NCI-H774 (cell line): Measurements from ENCODE around the gene PLA2G1B.

ENCODE experiments used
- DNase-seq: peaks from one replicate; lab custom pipeline; 2025; lab: John Stamatoyannopoulos, UW

The PLA2G1B gene

GRCh38 chr12:120324841-120325417 lies 2.6 kb downstream of the PLA2G1B start:
- DNase-seq = no peak

GRCh38 chr12:120323772-120324171 lies 3.8 kb downstream of the PLA2G1B start:
- no peak for DNase-seq

- DNase-seq = no peak
Measured at GRCh38 chr12:120321382-120322202, 6.0 kb downstream of the PLA2G1B start.

- peak; percentile 100 for DNase-seq
Measured at GRCh38 chr12:120317224-120318105, 10.1 kb downstream of the PLA2G1B start.

GRCh38 chr12:120316798-120317223 lies 10.8 kb downstream of the PLA2G1B start:
- DNase-seq = no peak

- no peak for DNase-seq
Measured at GRCh38 chr12:120314220-120314619, 13.4 kb downstream of the PLA2G1B start.

- peak; percentile 94 for DNase-seq
Measured at GRCh38 chr12:120301962-120302815, 25.4 kb downstream of the PLA2G1B start, which contains the start of gene SIRT4. Gene SIRT4, plus strand, starts transcription at chr12:120302321. Its CDS starts 1,241 bp downstream, at chr12:120303562.

GRCh38 chr12:120292661-120293531 lies 34.7 kb downstream of the PLA2G1B start, which contains the start of gene RNU4-1:
Gene RNU4-1, minus strand, starts transcription at chr12:120293237.
- peak; percentile 85 for DNase-seq

GRCh38 chr12:120292411-120292660 lies 35.2 kb downstream of the PLA2G1B start:
- no peak for DNase-seq

- DNase-seq = peak; percentile 37
Measured at GRCh38 chr12:120290609-120291305, 36.8 kb downstream of the PLA2G1B start.

- no peak for DNase-seq
Measured at GRCh38 chr12:120287491-120287890, 40.1 kb downstream of the PLA2G1B start.

GRCh38 chr12:120286768-120287490 lies 40.6 kb downstream of the PLA2G1B start:
- no peak for DNase-seq

GRCh38 chr12:120284381-120284780 lies 43.2 kb downstream of the PLA2G1B start:
- DNase-seq = no peak

GRCh38 chr12:120283318-120283717 lies 44.3 kb downstream of the PLA2G1B start:
- DNase-seq = no peak

- no peak for DNase-seq
Measured at GRCh38 chr12:120278137-120279069, 49.2 kb downstream of the PLA2G1B start.

- DNase-seq = no peak
Measured at GRCh38 chr12:120276734-120277133, 50.8 kb downstream of the PLA2G1B start.
